ENCODE results near the gene SLC49A4.

- no peak for TF ChIP-seq CTCF (IDR thresholded peaks at IDR 0.05)
- TF ChIP-seq POLR2A (IDR thresholded peaks at IDR 0.05): no peak
Measured at GRCh38 chr3:122913539-122914100, 118.8 kb downstream of the SLC49A4 start.

Data from heart left ventricle (tissue), 13 donors.